ENCODE results near the gene CYP26B1.

The CYP26B1 gene

DNA sequence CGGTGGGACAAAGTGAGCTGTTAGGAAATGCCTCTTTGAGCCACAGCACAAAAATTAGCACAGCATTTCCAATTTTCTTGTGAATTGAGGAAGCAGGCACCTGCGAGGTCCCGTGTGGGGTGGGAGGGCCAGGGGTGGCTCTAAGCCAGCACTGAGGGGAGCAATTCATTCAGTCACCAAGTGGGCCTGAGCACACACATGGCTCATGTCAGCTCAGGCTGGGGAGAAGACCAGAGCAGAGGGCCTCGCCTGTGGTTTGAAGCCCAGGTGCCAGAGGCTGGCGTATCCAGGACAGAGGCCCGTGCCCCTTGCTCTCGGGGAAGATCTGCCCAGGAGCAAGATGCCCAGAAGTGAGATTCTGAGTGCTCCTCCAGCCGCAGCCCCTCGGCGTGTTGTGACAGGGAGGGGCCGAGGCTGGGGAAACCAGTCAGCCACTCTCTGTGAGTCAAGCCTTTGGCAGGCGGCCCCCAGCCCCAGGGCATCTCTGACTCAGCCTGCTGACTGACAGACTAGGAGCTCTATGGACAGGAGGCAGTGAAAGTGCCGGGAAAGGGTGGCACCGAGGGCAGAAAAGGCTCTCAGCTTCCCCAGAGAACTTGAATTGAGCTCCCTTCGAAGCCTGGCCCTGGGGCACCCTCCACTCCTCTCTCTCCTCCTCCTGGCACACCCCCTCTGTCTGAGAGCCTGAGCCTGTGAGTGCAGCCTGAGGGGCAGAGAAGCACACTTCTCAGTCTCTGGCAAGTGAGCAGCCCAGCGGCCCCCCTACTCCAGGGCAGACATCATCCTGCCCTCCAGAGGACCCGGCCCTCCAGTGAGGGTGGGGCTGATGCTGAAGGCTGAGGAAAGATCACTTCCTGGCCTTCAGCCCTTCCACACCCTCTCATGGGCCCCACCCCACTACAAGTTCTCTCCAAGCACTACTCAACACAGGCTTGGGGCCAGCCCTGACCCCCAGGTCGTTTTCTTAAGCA, 32.3 kb downstream of the CYP26B1 start:
- peaks cover 23% of the 10 kb centered on the region for H3K27me3 Mint-ChIP-seq (ENCODE audit: low read depth)
- H3K27ac Mint-ChIP-seq, result no peak overlapping the region
- H3K4me1 Mint-ChIP-seq, result peaks cover 9% of the 10 kb centered on the region
- TF ChIP-seq CTCF (IDR thresholded peaks at IDR 0.05; ENCODE audit: unreplicated experiment in 3 of 3), result no peak
- H3K9me3 Mint-ChIP-seq, result peaks cover 3% of the 10 kb centered on the region
- H3K36me3 Mint-ChIP-seq (ENCODE audit: low read depth), result no peaks in the 10 kb centered on the region
- H3K4me3 Mint-ChIP-seq, result no peak overlapping the region

DNA sequence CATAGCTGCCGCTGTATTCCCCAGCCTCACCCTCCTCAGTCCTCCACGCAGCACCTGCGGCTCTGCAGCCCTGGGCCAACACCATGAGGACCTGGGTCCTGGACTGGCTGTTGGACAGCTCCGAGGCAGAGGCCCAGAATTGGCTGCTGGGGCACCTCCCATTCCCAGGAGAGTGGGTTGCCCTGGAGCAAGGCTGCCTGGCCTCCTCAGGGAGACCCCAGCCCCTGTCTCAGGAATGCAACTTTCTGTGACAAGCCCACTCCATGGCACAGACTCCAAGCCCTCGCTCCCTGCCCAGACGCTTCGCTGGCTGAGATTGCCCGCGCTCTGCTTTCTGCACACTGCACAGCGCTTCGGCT, 33.0 kb downstream of the CYP26B1 start:
- H3K9me3 Mint-ChIP-seq, result peaks cover 3% of the 10 kb centered on the region
- H3K27me3 Mint-ChIP-seq (ENCODE audit: low read depth), result peaks cover 26% of the 10 kb centered on the region
- TF ChIP-seq CTCF (IDR thresholded peaks at IDR 0.05; ENCODE audit: unreplicated experiment in 3 of 3), result no peak
- no peak overlapping the region for H3K4me3 Mint-ChIP-seq
- no peak overlapping the region for H3K27ac Mint-ChIP-seq
- H3K4me1 Mint-ChIP-seq, result peaks cover 9% of the 10 kb centered on the region
- H3K36me3 Mint-ChIP-seq (ENCODE audit: low read depth), result no peaks in the 10 kb centered on the region

GRCh38 chr2:72113847-72114692, 33.6 kb downstream of the CYP26B1 start:
- Mint-ChIP-seq H3K4me1 (peaks cover 9% of the 10 kb centered on the region), H3K9me3 (peaks cover 3% of the 10 kb centered on the region), H3K27me3 (ENCODE audit: low read depth) (peaks cover 26% of the 10 kb centered on the region), H3K4me3 (no peak overlapping the region), H3K27ac (no peak overlapping the region), H3K36me3 (ENCODE audit: low read depth) (no peaks in the 10 kb centered on the region)
- TF ChIP-seq CTCF (IDR thresholded peaks at IDR 0.05; ENCODE audit: unreplicated experiment in 3 of 3), result no peak

GRCh38 chr2:72112981-72113846, 34.4 kb downstream of the CYP26B1 start:
- Mint-ChIP-seq H3K9me3 (peaks cover 3% of the 10 kb centered on the region), H3K4me3 (no peak overlapping the region), H3K27me3 (ENCODE audit: low read depth) (peaks cover 27% of the 10 kb centered on the region), H3K36me3 (ENCODE audit: low read depth) (no peaks in the 10 kb centered on the region), H3K4me1 (peaks cover 9% of the 10 kb centered on the region), H3K27ac (no peak overlapping the region)
- TF ChIP-seq CTCF (IDR thresholded peaks at IDR 0.05; ENCODE audit: unreplicated experiment in 3 of 3), result no peak

- no peak overlapping the region for H3K4me3 Mint-ChIP-seq
- no peak for TF ChIP-seq CTCF (IDR thresholded peaks at IDR 0.05; ENCODE audit: unreplicated experiment in 3 of 3)
- peaks cover 9% of the 10 kb centered on the region for H3K4me1 Mint-ChIP-seq
- H3K27me3 Mint-ChIP-seq (ENCODE audit: low read depth), result peaks cover 32% of the 10 kb centered on the region
- peaks cover 3% of the 10 kb centered on the region for H3K9me3 Mint-ChIP-seq
- H3K36me3 Mint-ChIP-seq (ENCODE audit: low read depth), result no peaks in the 10 kb centered on the region
- no peak overlapping the region for H3K27ac Mint-ChIP-seq
Measured at GRCh38 chr2:72112401-72112800, 35.3 kb downstream of the CYP26B1 start.
